Measurements from ENCODE around the gene IGIP.

The IGIP gene

GRCh38 chr5:140107312-140108092 lies 18.2 kb upstream of the IGIP start:
- TF ChIP-seq CTCF (IDR thresholded peaks at IDR 0.05) (peak; percentile 33; the same call in 1 of the 2 replicates), ZFX (IDR thresholded peaks at IDR 0.05; ENCODE audit: borderline replicate concordance) (no peak)
- H3K27ac ChIP-seq, result peak overlapping the region; percentile 91

- no peak for TF ChIP-seq ZFX (IDR thresholded peaks at IDR 0.05; ENCODE audit: borderline replicate concordance)
- TF ChIP-seq CTCF (IDR thresholded peaks at IDR 0.05), result no peak
- H3K27ac ChIP-seq, result peak overlapping the region; percentile 91
Measured at GRCh38 chr5:140108093-140109017, 17.4 kb upstream of the IGIP start.

GRCh38 chr5:140109018-140109758 lies 16.5 kb upstream of the IGIP start:
- H3K27ac ChIP-seq, result no peak overlapping the region
- TF ChIP-seq ZFX (IDR thresholded peaks at IDR 0.05; ENCODE audit: borderline replicate concordance) (no peak), CTCF (IDR thresholded peaks at IDR 0.05) (no peak)

- TF ChIP-seq ZFX (IDR thresholded peaks at IDR 0.05; ENCODE audit: borderline replicate concordance), result no peak
- TF ChIP-seq CTCF (IDR thresholded peaks at IDR 0.05), result no peak
- H3K27ac ChIP-seq, result no peak overlapping the region
Measured at GRCh38 chr5:140109759-140110645, 15.7 kb upstream of the IGIP start.

GRCh38 chr5:140110646-140110957 lies 15.1 kb upstream of the IGIP start:
- no peak overlapping the region for H3K27ac ChIP-seq
- TF ChIP-seq CTCF (IDR thresholded peaks at IDR 0.05), result no peak
- no peak for TF ChIP-seq ZFX (IDR thresholded peaks at IDR 0.05; ENCODE audit: borderline replicate concordance)

GRCh38 chr5:140111011-140111858 lies 14.5 kb upstream of the IGIP start:
- no peak overlapping the region for H3K27ac ChIP-seq
- TF ChIP-seq ZFX (IDR thresholded peaks at IDR 0.05; ENCODE audit: borderline replicate concordance) (no peak), CTCF (IDR thresholded peaks at IDR 0.05) (no peak)
